Stimulated activated CD4-positive, alpha-beta T cell treated with anti-CD3 and anti-CD28 coated beads, Interleukin-12 subunit alpha, Interleukin-12 subunit beta, amount 100 ng/mL, for 4 hours (primary cell): Measurements from ENCODE around the gene ARAP2.

Experiments
- DNase-seq: peaks from one replicate; pipeline ENCODE4 v3.0.0-alpha.2; 2020

ARAP2 gene

GRCh38 chr4:36088542-36088941 is 155.8 kb downstream of the ARAP2 start:
- no peak for DNase-seq

- no peak for DNase-seq
Measured at GRCh38 chr4:36086261-36086786, 158.0 kb downstream of the ARAP2 start.

GRCh38 chr4:36082817-36083216 is 161.5 kb downstream of the ARAP2 start:
- DNase-seq: no peak

- DNase-seq: no peak
Measured at GRCh38 chr4:36081185-36081584, 163.1 kb downstream of the ARAP2 start.

- DNase-seq: no peak
Measured at GRCh38 chr4:36079666-36080065, 164.6 kb downstream of the ARAP2 start.

GRCh38 chr4:36078319-36078718 is 166.0 kb downstream of the ARAP2 start:
- DNase-seq: no peak

- DNase-seq: no peak
Measured at GRCh38 chr4:36072529-36072928, 171.8 kb downstream of the ARAP2 start.

GRCh38 chr4:36067116-36067515 is 177.2 kb downstream of the ARAP2 start:
- no peak for DNase-seq

GRCh38 chr4:36065274-36065871 is 178.9 kb downstream of the ARAP2 start:
- DNase-seq: no peak

GRCh38 chr4:36064117-36064516 is 180.2 kb downstream of the ARAP2 start:
- DNase-seq: no peak

- no peak for DNase-seq
Measured at GRCh38 chr4:36056136-36056535, 188.2 kb downstream of the ARAP2 start.

GRCh38 chr4:36054694-36055422 is 189.5 kb downstream of the ARAP2 start:
- no peak for DNase-seq

GRCh38 chr4:36053930-36054329 is 190.4 kb downstream of the ARAP2 start:
- DNase-seq: no peak

- no peak for DNase-seq
Measured at GRCh38 chr4:36051634-36052033, 192.7 kb downstream of the ARAP2 start.

- DNase-seq: no peak
Measured at GRCh38 chr4:36046026-36046425, 198.3 kb downstream of the ARAP2 start.

GRCh38 chr4:36043901-36044300 is 200.4 kb downstream of the ARAP2 start:
- DNase-seq: no peak

- DNase-seq: no peak
Measured at GRCh38 chr4:36043241-36043640, 201.1 kb downstream of the ARAP2 start.

GRCh38 chr4:36042122-36042970 is 202.0 kb downstream of the ARAP2 start:
- no peak for DNase-seq

- DNase-seq: no peak
Measured at GRCh38 chr4:36041340-36041739, 203.0 kb downstream of the ARAP2 start.

- DNase-seq: no peak
Measured at GRCh38 chr4:36039026-36039425, 205.3 kb downstream of the ARAP2 start.

GRCh38 chr4:36038491-36038890 is 205.8 kb downstream of the ARAP2 start:
- no peak for DNase-seq

- DNase-seq: no peak
Measured at GRCh38 chr4:36037127-36037526, 207.2 kb downstream of the ARAP2 start.

GRCh38 chr4:36029951-36030350 is 214.4 kb downstream of the ARAP2 start:
- DNase-seq: no peak

- DNase-seq: no peak
Measured at GRCh38 chr4:36027203-36027602, 217.1 kb downstream of the ARAP2 start.
